ENCODE data around the gene DBNDD1.
"Not testable (repeated sequence)": the region's sequence is repeated elsewhere in the genome, so short reads cannot be mapped to it uniquely, and the experiment has no call there.

Gene DBNDD1

GRCh38 chr16:90018652-90019542 is at the start of gene DBNDD1:
Gene DBNDD1 (minus strand): TSS chr16:90019456. CDS start chr16:90019341, 115 bp downstream.
- no peak for DNase-seq

GRCh38 chr16:90061437-90061836 is 42.2 kb upstream of the DBNDD1 start:
- DNase-seq = no peak

GRCh38 chr16:90057738-90058173 is 38.5 kb upstream of the DBNDD1 start:
- no peak for DNase-seq

- DNase-seq = not testable (repeated sequence)
Observed at GRCh38 chr16:90056521-90056920, 37.3 kb upstream of the DBNDD1 start.

GRCh38 chr16:90055371-90055770 is 36.1 kb upstream of the DBNDD1 start:
- no peak for DNase-seq

- no peak for DNase-seq
Observed at GRCh38 chr16:90054554-90054953, 35.3 kb upstream of the DBNDD1 start.

GRCh38 chr16:90053902-90054500 is 34.7 kb upstream of the DBNDD1 start:
- no peak for DNase-seq

- no peak for DNase-seq
Observed at GRCh38 chr16:90050969-90051368, 31.7 kb upstream of the DBNDD1 start.

- no peak for DNase-seq
Observed at GRCh38 chr16:90048737-90049330, 29.6 kb upstream of the DBNDD1 start.

GRCh38 chr16:90048347-90048722 is 29.1 kb upstream of the DBNDD1 start:
- no peak for DNase-seq

GRCh38 chr16:90047714-90048346 is 28.6 kb upstream of the DBNDD1 start:
- no peak for DNase-seq

- no peak for DNase-seq
Observed at GRCh38 chr16:90046971-90047713, 27.9 kb upstream of the DBNDD1 start.

- no peak for DNase-seq
Observed at GRCh38 chr16:90046122-90046970, 27.1 kb upstream of the DBNDD1 start.

- DNase-seq = no peak
Observed at GRCh38 chr16:90044111-90044551, 24.9 kb upstream of the DBNDD1 start.

GRCh38 chr16:90043526-90043925 is 24.3 kb upstream of the DBNDD1 start:
- DNase-seq = no peak

- no peak for DNase-seq
Observed at GRCh38 chr16:90042946-90043514, 23.8 kb upstream of the DBNDD1 start.

GRCh38 chr16:90041896-90042473 is 22.7 kb upstream of the DBNDD1 start:
- DNase-seq = no peak

GRCh38 chr16:90040152-90041023 is 21.1 kb upstream of the DBNDD1 start:
- DNase-seq = no peak

- DNase-seq = no peak
Observed at GRCh38 chr16:90037276-90037675, 18.0 kb upstream of the DBNDD1 start.

GRCh38 chr16:90035902-90036301 is 16.6 kb upstream of the DBNDD1 start:
- DNase-seq = no peak

Measured in NCI-H2081 treated with DMSO at 0.1 percent for 48 hours (cell line).